ENCODE data around the gene CD52.
"Not testable (repeated sequence)": the region's sequence is repeated elsewhere in the genome, so short reads cannot be mapped to it uniquely, and the experiment has no call there.

CD52 gene

DNA sequence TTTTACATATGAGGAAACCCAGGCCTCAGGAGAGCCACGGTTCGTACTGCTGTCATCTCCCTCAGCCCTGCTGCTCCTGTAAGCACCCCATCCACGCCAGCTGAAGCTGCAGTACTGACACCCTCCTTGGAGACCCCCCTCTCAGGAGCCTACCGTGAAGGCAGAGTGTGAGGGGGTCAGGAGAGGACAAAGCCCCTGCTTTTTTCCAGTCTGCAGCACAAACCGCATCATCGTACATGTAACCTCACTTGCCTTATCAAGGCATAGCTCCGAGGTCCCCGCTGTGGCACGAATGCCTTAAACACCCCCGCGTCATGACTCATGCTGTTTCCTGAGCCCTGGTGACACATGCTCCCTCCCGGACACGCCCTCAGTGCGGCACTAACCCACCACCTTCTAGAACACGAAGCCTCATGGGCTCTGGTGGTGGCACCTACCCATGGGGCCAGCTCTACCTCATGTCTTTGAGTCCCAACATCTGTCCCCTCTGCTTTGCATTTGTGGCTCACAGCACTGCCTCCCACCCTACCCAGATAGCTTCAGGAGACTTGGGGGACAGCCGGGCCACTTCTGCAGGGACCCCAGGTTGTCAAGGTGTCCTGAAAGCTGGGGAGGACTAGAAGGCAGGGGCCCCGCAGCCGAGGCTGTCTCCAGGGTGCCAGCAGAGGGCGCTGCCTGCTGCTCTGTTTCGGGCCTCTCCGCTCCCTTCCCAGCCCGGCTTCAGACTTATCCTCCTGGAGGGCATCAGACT, 33.0 kb upstream of the CD52 start:
- peak; percentile 87 to 94 for DNase-seq (ENCODE audit: low read depth in 2 of 2)

DNA sequence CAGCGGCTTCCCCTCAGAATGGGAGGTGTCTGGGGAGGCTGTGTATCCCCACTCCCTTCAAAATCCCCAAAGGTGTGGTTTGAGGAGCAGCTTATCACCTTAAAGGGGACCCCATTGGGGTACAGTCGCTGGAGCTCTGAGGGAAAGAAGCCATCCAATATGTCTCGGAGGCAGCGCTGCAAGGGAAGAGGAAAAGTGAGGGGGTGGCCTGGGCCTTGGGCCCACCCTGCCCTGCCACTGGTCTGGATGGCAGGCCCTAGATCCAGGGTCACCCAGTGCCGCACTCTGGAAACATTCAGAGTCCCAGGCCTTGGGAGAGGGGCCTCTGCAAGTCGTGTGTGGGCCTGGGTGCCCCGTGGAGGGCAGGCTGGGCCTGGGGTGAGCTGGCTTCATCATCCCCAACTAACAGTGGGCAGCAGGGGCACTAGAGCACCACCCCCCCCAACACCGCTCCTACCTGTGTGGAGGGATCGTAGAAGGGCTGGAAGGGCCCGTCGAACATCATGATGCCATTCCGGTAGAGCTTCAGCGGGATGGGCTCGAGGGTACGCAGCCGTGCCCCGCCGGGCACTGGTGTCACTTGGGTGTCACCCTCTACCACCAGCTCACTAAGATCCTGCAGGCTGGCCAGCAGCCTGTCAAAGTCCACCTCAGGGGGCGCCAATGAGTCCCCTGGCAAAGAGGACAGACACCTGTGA, 32.2 kb upstream of the CD52 start:
- no peak for DNase-seq (ENCODE audit: low read depth in 2 of 2)

DNA sequence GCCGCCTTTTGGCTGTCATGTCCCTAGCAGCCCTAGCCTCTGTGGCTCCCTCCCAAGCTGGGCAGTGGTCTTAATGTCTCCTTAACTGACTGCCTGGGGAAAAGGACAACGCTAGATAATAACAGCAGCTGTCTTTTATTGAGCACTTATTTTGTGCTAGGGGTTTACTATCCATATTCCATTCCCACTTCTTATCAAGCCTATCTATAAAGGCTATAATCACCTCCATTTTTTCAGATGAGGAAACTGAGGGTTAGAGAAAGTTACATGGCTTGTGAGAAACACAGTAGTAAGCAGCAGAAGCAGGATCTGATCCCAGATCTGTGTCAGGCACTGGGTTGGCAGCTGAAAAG, 31.7 kb upstream of the CD52 start:
- no peak for DNase-seq (ENCODE audit: low read depth in 2 of 2)

DNA sequence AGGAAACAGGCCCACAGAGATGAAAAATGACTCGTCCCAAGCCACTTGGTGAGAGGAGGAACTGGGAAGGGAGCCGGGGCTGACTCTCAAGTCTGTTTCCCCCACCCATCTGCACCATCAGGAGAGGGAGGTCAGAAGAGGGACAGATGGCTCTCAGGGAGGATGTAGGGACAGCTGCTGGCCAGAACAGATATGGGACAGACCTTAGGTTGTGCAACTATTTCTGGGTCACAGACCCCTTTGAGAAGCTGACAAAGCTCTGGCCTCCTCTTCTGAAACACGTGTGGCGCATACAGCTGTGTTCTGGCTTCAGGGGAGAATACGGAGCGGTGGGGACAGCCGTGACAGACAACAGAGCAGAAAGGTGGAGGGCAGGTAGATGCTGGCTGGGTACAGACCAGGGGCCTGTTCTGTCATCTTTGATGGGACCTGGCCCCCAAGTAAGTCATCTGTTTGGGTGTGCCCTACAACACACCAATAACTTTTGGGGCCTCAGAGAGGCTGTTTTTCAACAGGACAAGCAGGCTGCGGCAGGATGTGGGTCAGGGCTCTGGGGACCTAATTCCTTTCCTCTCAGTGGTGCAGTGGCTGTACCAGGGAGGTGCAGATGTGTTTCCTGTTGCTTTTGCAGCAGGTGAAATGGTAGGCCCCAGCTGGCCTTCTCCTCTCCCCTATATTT, 30.6 kb upstream of the CD52 start:
- peak in 1 of 2 donors; percentile 54 for DNase-seq (ENCODE audit: low read depth in 2 of 2)

DNA sequence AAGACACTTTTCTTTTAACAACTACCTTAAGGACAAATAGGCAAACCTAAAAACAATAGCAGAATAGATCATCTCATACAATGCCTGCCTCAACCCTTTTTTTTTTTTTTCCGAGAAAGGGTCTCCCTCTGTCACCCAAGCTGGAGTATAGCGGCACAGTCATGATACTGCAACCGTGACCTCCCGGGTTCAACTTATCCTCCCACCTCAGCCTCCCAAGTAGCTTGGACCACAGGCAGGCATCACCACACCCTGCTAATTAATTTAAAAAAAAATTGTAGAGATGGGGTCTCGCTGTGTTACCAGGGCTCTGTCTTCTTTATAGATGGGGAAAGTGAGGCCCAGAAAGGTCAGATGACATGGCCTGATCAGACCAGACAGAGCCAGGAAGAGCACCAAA, 29.9 kb upstream of the CD52 start:
- no peak for DNase-seq (ENCODE audit: low read depth in 2 of 2)

DNA sequence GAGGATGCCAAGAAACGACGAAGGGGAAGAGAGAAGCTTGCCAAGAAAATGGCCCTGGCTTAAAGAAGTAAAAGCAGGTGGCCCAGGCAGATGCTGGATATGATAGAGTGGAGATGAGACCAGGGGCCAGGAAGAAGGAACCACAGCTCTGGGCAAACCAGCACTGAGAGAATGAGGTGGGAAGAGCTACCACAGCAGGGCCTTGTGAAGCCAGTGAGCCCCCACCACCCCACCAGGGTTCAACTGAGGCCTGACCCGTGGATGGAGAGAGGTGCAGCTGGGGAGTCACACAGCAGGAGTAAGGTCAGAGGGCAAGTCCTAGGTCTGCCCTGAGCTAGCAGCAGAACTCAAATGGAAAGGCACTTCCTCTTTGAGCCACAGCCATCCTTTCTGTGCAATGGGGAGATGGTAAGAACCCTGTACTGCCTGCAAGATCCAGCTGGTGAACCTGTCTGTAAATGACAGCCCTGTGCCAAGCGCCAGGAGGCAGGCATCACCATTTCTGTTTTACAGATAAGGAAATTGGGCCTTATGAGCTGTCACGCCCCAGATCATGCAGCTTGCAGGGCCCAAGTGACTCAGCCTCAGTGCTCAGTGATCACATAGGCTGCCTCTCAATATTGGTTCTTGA, 29.3 kb upstream of the CD52 start:
- DNase-seq (ENCODE audit: low read depth in 2 of 2): no peak

DNA sequence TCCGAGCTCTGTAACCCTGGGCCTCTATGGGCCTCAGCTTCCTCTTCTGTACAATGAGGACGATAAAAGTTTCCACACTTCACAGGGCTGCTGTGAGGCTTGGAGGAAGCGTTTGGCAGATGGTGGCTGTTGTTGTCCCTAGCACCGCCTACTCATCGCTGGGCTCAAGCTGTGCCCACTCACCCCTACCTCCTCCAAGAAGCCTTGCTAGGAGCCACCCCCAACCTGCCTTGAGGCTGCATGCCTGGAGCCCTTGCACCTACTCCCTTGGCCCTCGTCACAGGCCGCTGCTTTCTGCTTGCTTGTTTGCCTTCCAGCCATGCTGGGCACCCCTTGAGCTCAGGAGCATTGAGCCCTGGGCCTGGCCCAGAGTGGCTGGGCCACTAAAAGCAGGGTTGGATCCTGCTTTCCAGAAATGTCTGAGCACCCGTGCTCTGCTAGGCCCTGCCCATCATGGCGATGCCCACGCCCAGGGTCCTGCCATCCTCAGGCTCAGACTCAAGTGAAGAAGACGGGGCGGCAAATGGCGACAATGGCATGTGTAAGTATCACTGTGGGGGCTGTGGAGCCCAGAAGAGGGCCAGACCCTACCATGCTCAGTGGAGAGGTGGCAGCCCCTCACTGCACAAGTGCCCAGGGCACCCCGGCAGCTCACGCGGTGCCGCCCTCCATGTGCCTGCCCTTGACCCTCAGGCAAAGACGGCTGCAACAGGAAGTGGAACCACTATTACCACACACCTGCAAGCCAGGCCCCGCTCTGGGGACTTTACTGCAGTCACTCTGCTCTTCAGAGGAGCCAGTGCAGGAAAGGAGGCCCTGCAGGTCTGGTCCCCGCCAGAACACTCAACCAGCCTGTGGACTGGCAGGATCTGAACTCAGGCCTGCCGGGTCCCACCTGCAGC, 28.3 kb upstream of the CD52 start:
- DNase-seq (ENCODE audit: low read depth in 2 of 2): no peak

DNA sequence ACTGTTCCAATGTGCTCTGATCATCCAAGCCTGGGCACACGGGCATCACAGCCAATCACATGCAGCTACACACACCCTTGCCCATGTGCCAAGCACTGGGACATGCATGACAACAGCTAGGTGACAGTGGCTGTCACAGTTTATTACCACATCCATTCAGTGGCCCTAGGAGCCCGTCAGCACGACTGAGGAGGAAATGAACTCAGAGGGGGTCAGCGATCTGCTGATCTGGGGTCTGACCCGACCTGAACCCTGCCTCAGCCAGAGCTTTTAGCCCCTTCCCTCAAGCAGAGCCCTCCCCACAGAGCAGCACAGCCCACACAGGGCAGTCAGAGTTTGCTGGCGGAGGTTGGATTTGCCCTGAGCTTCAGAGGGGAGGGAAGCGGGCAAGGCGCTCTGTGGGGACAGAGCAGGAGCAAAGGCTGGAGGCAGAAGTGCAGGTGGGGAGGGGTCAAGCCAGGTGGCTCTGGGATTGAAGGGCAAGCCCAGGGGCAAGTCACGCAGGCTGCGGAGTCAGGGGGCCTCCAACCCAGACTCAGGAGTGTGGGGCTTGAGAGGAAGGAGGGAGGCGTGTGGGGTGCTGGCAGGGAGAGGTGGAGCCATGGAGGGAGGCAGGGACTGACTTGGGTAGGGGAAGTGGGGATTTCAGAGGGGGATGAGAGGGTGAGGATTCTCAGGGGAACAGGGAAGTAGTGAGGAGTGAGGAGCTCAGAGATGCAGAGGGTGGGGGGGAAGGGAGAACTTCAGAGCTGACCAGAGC, 27.5 kb upstream of the CD52 start:
- no peak for DNase-seq (ENCODE audit: low read depth in 2 of 2)

DNA sequence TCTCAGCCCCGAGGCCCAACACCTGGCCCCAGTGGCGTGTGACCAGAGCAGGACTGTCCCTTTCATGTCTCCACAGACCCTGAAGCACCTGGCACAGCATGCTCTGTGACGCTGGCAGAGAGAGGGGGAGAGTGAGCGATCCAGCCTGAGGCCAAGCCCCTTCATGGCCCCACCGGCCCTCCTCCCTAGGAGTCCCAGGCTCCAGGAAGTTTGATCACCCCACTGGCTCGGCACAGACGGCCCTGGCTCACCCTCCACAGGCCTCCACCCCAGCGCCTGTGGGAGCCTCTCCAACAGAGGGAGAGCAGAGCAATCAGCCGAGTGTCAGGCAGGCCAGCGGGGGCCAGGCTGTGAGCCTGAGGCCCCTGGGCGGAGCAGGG, 26.9 kb upstream of the CD52 start:
- DNase-seq (ENCODE audit: low read depth in 2 of 2): no peak

DNA sequence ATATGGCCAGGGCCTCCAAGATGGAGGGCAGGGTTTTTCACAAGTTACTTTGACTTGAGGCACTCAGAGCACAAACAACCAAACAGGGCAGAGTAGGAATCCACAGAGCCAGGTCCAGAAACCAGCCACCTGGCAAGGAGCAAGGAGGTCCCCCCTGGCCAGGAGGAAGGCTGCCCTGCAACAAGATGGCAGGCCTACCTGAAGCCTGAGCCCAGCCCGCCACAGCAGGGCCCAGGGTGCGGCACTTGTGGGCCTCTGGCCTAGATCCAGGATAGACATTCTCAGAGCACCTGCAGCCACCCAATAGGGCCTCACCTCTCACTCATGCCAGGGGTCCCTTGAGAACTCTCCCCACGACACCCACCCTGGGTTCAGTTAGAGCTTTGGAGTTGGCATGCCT, 26.3 kb upstream of the CD52 start:
- DNase-seq (ENCODE audit: low read depth in 2 of 2): no peak

DNA sequence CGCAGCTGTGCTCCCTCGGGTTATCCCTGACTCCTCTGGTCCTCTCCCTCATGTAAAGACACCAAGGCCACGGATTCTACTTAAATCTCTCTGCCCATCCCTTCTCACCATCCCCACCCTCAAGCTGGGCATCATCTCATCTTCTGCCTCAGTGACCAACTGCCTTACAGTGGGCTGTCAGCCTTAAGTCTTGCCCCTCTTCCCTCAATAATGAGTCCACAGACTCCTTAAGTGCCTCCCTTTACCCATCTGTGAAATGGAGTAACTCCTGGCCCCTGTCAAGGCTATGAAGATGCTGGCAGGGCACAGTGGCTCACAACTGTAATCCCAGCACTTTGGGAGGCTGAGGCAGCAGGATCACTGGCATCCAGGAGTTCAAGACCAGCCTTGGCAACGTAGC, 25.8 kb upstream of the CD52 start:
- no peak for DNase-seq (ENCODE audit: low read depth in 2 of 2)

DNA sequence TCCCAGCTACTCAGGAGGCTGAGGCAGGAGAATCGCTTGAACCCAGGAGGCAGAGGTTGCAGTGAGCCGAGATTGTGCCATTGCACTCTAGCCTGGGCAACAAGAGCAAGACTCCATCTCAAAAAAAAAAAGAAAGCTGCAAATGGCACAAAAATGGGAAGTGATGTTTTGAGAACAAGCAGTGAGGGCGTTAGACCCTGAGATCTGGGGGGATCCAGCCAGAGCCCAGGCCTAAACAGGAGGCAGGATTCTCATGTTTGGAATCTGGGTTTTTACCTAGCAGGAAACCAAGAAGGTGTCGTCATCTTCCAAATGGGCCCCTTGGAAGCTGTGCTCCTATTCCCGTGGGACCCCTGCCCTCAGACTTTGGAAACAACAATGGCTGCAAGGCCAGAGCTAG, 25.0 kb upstream of the CD52 start:
- DNase-seq (ENCODE audit: low read depth in 2 of 2): not testable (repeated sequence)

DNA sequence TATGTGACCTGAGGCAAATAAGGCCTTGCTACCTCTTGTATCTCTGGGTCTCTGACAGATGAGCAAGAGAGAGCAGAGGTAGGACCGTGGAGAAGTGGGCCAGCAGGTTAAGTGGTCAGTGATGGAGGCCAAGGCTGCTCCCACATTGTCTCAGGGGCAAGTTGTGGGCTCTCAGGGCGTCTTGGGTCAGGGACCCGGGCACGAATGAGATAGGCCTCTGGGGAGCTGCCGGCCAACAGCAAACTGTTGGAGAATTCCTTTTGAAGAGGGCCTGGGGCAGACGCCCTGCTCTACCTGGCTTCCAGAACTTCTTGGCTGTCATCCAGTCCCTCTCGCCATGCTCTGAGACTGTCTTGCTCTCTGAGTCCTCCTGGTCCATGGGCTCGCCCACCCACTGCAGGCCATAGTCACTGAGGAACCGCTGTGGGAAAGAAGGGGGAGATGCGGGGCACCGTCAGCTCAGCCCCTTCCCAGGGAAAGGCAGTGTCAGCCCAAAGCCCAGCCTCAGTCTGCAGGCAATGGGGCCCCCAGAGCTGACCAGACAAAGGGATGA, 23.8 kb upstream of the CD52 start:
- no peak for DNase-seq (ENCODE audit: low read depth in 2 of 2)

DNA sequence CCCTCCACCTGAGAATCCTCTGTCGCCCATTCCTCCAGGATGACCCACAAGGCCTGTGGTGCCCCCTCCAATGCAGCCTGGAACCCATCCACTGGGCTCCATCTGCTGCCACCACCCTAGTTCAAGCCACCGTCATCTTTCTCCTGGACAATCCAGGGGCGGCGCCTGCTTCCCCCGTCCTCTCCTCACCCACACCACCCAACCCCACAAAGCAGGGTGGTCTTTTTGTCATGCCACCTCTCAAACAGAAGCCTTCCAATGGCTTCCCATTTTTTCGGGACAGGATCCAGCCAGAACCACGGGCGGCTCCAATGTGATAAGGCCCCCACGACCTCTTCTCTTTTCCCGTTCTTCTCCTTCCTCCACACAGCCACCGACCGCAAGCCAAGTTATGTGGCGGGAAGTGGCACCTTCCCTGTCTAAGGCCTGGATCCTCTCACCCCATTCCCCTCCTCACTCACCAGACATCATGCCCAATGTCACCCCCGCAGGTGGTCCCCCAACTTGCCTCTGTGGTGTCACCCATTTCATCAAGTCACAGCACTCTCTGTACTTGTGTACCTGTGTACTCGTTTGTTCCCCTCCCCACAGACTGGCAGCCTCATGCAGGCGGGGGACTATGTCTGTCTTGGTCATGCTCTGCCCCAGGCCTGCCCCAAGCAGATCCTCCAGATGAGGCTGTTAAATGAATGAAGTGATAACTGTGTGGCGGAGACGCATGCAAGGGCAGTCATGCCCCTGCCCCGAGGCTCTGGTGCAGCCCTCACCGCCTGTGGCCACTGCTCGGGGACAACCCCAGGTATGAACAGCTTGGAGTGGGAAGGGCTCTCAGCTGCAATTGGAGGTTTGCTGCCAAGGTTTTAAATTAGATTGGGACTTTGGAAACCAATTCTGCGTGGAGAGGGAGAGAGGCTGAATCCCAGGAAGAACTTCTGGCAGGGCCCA, 22.3 kb upstream of the CD52 start:
- no peak for DNase-seq (ENCODE audit: low read depth in 2 of 2)

DNA sequence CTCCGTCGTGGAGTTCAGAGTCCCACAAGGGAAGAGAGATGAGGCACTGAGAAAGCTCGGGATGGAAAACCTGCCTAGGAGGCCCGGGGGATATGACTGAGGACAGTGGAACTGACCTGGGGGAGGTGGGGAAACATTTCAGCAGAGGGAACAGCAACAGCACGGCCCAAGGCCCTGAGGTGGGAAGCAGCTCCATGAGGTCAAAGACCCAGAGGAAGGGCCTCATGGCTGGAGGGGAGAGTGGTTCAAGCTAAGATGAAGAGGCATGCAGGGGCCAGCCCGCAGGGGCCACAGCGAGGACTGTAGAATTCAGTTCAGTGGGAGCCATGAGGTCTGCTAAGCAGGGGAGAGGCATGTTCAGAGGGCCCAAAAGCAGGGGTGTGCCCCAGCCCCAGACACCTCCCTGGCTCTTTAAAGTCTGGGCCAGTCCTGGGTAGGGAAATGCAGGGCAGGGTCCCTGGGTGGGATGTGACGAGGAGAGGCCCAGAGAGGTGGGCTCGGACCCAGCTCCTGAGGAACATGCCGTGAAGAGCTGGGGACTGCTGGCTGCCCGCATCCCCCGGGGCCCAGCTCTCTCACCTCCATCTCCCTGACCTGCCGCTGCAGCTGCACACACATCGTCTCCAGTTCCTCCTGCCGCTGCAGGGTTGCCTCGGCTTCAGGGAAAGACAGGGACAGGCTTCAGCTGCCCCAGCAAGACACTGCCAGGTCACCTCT, 21.3 kb upstream of the CD52 start:
- DNase-seq (ENCODE audit: low read depth in 2 of 2): no peak

DNA sequence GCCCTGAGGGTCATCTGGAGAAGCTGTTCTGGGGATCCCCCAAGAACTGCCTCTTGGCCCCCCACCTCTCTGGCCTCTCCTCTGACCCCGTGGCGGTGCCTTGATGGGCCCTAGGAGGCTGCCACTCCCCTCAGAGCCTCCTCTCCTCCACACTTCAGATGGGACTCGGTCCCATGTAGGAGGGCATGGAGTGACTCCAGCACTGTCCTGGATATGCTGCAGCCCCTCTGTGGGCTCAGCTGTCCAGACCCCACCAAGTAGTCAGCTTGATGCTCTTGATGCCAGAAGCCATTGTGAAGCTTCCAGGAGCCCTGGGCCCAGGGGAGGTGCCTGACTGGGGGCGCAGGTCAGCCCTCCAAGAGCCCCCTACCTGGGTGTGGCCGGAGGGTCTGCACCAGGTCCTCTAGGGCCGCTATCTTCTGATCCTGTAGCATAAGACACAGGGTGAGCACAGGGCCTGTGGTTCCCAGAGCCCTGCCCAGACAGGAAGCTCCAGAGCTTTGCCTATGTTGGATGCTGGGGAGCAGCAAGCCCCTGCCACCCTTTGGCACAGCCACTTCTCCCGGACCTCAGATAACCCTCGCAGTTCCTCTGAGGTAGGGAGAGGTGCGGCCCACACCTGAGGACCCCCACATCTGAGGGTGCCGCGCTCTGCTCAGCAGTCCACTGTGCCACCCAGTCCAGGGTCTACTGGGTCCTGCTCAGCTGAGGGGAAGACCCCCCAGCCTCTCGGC, 20.5 kb upstream of the CD52 start:
- no peak for DNase-seq (ENCODE audit: low read depth in 2 of 2)

DNA sequence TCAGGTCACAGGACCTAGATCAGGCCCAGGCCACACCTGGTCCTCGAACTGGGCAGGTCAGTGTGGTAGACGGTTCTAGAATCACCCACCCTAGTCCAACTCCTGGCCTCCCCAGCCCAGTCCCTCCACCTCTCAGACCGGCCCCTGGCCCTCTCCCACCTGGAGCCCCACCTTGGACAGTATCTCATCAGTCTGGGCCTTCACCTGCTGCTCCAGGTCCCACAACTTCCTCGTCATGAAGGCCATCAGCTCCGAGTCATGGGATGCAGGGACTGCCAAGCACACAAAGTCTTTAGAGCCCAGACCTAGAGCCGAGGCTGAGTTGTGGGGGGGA, 20.0 kb upstream of the CD52 start:
- DNase-seq (ENCODE audit: low read depth in 2 of 2): no peak

DNA sequence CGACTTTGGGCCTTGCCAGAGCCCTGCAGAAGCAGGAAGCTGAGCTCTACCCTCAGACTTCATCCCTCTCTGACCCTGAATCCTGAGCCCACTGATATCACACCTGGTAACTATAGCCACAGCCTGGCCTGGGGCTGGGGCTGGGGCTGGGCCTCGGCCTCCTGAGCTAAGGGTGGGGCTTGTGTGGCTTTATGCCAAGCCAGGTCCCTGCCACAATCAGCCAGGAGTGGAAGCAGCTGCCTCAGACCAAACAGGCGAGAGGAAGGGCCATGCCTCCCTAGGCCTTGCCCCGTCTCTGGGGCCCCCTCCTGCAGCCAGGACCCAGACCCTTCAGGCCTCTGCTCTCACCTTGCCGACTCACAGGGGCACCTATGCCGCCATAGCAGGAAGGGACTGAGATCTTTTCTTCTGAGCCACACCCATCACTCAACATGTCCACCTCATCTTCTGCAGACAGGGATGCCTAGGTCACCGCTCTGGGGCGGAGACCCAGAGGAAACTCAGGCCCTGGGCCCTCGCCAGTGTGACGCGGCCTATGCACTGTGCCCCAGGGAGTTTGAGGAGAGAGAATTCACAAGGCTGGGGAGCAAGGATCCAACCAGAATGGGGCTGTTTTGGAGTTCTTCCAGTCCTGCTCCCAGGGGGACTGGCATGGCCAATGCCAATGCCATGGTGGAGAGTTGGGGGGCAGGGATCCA, 17.0 kb upstream of the CD52 start:
- no peak for DNase-seq (ENCODE audit: low read depth in 2 of 2)
